Activated T-cell treated with anti-CD3 and anti-CD28 coated beads, Interleukin-2, amount 50 U/mL, for 72 hours (primary cell): ENCODE data around the gene HAX1. TPM values are rescaled to one million over a fixed set of nuclear protein-coding genes. Genes with fewer than 3 reads are reported as not detected.
A peak's percentile ranks its signal among the peaks of the same experiment; 100 is the strongest.
"Not testable (repeated sequence)": the region's sequence is repeated elsewhere in the genome, so short reads cannot be mapped to it uniquely, and the experiment has no call there.

ENCODE experiments used
- ATAC-seq, 2 donors: fragments of 150-1000 bp; cut with Tn5 transposase; replicated peaks in 1 of 2; 2 replicates each; pipeline ENCODE4 v1.10.0; 2021; ENCODE audit warnings: moderate library complexity in 2 of 2, mild to moderate bottlenecking in 1 of 2
- DNase-seq, 2 donors: peaks; one replicate each; pipeline ENCODE4 v3.0.0; 2021 to 2022; ENCODE audit warnings: mixed read lengths in 1 of 2
- H3K27ac Mint-ChIP-seq: one replicate; pipeline ENCODE4 v1.8.0; 2022; ENCODE audit warnings: mild to moderate bottlenecking, moderate library complexity, mixed read lengths
- H3K27me3 Mint-ChIP-seq: one replicate; pipeline ENCODE4 v1.8.0; 2022; ENCODE audit warnings: low read depth, mixed read lengths
- H3K36me3 Mint-ChIP-seq, 2 donors: one replicate each; pipeline ENCODE4 v1.8.0; 2022; ENCODE audit warnings: mixed read lengths in 2 of 2, mild to moderate bottlenecking in 1 of 2; ENCODE audit not compliant: insufficient read depth in 2 of 2
- H3K4me1 Mint-ChIP-seq: one replicate; pipeline ENCODE4 v1.8.0; 2022; ENCODE audit warnings: low read depth, mixed read lengths
- H3K4me3 Mint-ChIP-seq, 2 donors: one replicate each; pipeline ENCODE4 v1.8.0; 2022; ENCODE audit warnings: mild to moderate bottlenecking in 2 of 2, mixed read lengths in 2 of 2, moderate library complexity in 2 of 2
- H3K9me3 Mint-ChIP-seq, 2 donors: one replicate each; pipeline ENCODE4 v1.8.0; 2022; ENCODE audit warnings: mixed read lengths in 2 of 2
- total RNA-seq, 2 donors: library from RNA; stranded (reverse); gene quantifications; one replicate each; pipeline ENCODE4 v1.2.3, GENCODE V29; 2022

Gene HAX1
- total RNA-seq, 2 donors from 2014 or later = 306 to 310 TPM

DNA sequence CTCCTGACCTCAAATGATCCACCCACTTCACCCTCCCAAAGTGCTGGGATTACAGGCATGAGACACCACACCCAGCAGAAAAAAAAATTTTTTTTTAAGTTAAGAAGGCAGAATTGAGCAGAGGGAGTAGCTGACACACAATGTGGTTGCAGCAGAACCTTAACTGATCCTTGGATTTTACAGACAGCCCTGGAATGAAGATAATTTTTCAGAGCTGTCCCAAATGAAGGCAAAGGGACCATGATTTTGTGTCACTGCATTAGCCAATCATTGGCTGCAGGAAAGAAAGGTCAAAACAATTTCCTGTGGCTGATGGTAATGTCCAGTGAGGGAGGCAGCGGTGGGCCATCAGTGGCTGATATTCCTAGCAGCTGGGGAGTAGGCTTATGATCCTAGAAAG, 29.2 kb downstream of the HAX1 start:
- Mint-ChIP-seq H3K27ac (no peak overlapping the region), H3K9me3 (peaks cover 0 to 2% of the 10 kb centered on the region in 2 donors), H3K36me3 (no peaks in the 10 kb centered on the region), H3K4me3 (no peak overlapping the region), H3K4me1 (peaks cover 15% of the 10 kb centered on the region), H3K27me3 (no peaks in the 10 kb centered on the region)
- ATAC-seq (no peak), DNase-seq (no peak)

DNA sequence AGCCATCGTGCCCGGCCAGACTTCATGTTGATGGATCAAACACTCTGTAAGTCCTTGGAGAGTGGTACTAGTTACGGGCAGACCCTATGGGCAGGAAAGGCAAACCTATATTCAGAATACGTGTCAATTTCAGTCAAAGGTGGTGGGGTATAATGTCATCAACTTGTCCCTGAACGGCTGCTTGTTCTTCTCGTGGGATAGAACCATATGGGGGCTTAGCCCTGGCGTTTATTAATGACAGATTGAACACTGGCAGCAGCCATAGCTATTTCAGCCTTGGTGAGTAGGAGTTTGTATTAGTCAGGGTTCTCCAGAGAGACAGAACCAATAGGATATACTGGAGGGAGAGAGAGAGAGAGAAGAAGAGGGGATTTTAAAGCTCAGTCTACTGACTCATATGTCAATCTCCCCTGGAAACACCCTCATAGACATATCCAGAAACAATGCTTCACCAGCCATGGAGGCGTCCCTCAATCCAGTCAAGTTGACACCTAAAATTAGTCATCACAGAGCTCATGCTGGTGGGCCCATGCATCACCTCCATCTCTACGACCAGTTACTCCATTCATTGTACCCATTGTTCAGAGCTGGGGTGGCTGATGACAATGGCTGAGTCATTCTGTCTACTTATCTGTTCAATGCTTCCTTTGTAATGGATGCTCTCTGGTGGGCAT, 32.4 kb downstream of the HAX1 start:
- DNase-seq (peak; percentile 75 to 78), ATAC-seq (peak; percentile 95 to 96)
- Mint-ChIP-seq H3K9me3 (no peaks in the 10 kb centered on the region), H3K4me1 (peaks cover 30% of the 10 kb centered on the region), H3K27ac (peak overlapping the region; percentile 26), H3K27me3 (no peaks in the 10 kb centered on the region), H3K4me3 (peak overlapping the region in 1 of 2 donors; percentile 9), H3K36me3 (no peaks in the 10 kb centered on the region)

DNA sequence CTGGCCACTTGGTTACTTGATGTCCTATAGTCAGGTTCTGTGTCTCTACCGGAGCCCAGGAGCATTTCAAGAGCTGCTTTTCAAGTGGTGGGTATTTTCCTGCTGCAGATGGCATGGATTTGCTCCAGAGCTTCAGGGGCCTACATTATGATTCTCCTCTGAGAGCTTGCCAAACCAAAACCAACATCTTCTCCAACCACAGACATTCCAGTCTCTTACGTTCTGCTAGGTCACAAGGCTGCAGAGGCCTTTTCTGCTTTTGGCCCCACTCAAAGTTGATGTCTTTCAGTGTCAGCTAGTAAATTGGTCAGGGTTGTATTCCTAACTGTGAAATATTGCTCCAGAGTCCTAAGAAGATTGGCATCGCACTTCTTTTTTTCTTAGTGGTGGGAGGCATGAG, 33.7 kb downstream of the HAX1 start:
- peaks cover 30% of the 10 kb centered on the region for H3K4me1 Mint-ChIP-seq
- H3K36me3 Mint-ChIP-seq = no peaks in the 10 kb centered on the region
- no peak overlapping the region for H3K27ac Mint-ChIP-seq
- no peak for DNase-seq
- no peak for ATAC-seq
- H3K9me3 Mint-ChIP-seq = no peaks in the 10 kb centered on the region
- H3K27me3 Mint-ChIP-seq = no peaks in the 10 kb centered on the region
- no peak overlapping the region for H3K4me3 Mint-ChIP-seq

DNA sequence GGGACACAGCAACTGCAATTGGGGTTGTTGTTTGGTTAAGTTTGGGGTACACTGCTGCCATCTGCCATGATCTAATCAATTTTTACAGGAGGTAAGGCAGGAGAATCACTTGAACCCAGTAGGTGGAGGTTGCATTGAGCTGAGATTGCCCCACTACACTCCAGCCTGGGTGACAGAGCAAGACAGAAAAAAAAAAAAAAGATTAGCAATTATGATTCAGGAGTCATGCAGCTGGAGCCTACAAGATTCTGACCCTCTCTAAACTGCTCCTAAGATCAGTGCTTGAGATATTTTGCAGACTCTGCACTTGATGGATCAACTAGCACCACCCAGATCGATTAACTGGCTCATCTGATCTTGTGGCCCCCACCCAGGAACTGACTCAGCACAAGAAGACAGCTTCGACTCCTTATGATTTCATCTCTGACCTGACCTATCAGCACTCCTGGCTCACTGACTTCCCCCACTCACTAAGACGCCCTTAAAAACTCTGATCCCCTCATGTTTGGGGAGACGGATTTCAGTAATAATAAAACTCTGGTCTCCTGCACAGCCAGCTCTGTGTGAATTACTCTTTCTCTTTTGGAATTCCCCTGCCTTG, 35.3 kb downstream of the HAX1 start:
- H3K27me3 Mint-ChIP-seq, H3K9me3 Mint-ChIP-seq, H3K36me3 Mint-ChIP-seq: not testable (repeated sequence)
- H3K4me3 Mint-ChIP-seq = peak overlapping the region in 1 of 2 donors; percentile 54
- DNase-seq (peak; percentile 7 to 28), ATAC-seq (peak; percentile 17 to 23)
- H3K27ac Mint-ChIP-seq = peak overlapping the region; percentile 1
- peaks cover 30% of the 10 kb centered on the region for H3K4me1 Mint-ChIP-seq

DNA sequence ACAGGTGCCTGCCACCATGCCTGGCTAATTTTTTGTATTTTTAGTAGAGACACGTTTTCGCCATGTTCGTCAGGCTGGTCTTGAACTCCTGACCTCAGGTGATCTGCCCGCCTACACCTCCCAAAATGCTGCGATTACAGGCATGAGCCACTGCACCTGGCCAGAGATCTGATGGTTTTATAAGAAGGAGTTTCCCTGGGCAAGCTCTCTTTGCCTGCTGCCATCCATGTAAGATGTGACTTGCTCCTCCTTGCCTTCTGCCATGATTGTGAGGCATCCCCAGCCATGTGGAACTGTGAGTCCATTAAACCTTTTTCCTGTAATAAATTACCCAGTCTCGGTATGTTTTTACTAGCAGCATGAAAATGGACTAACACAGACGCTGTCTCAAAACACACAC, 36.7 kb downstream of the HAX1 start:
- not testable (repeated sequence) for H3K27ac Mint-ChIP-seq, H3K9me3 Mint-ChIP-seq, H3K36me3 Mint-ChIP-seq, H3K4me3 Mint-ChIP-seq, H3K27me3 Mint-ChIP-seq, DNase-seq, ATAC-seq
- H3K4me1 Mint-ChIP-seq = peaks cover 30% of the 10 kb centered on the region

DNA sequence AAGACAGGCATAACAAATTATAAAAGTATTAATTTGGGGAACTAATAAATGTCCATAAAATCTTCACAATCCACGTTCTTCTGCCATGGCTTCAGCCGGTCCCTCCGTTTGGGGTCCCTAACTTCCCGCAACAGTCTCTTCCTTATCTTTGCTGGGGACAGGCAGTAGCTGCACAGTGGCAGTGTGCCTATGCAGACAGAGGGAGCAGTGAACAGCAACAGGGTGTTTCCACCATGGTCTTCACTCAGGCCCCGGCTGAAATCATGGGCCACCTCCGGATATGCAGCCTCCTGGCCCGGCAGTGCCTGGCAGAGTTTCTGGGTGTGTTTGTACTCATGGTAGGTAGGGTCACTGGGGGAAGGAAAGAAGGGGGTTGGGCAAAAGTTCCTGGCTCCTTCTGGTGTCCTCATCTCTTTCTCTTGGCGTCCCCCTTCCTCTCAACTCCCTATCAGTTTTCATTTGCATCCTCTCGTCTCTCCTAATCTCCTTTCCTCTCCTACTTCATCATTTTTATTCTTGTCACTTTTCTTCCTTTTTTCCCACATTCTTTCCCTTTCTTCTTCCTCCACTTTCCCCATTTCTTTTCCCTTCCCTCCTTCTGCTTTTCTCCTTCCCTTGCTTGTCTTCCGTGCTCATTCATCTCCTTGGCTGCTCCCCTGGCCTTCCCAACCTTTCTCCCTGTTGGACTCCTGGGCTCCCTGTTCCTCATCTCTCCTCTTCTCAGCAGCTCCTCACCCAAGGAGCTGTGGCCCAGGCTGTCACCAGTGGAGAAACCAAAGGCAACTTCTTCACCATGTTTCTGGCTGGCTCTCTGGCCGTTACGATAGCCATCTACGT, 40.0 kb downstream of the HAX1 start:
- H3K9me3 Mint-ChIP-seq, H3K27ac Mint-ChIP-seq, H3K27me3 Mint-ChIP-seq, DNase-seq, ATAC-seq, H3K36me3 Mint-ChIP-seq, H3K4me3 Mint-ChIP-seq: not testable (repeated sequence)
- H3K4me1 Mint-ChIP-seq = peaks cover 13% of the 10 kb centered on the region

DNA sequence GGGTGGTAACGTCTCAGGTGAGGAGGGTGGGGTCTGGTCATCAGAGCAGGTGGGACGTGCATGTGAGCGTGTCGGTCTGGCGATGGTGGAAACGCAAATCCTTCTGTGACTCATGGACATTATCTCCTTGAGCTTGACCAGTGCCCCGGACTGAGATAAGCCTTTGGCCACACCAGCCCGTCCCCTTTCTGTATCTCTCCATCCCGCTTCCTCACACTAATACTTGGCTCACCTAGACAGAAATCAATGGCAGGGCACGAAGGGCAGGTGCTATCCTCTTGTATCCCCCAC, 40.6 kb downstream of the HAX1 start:
- Mint-ChIP-seq H3K4me3 (no peak overlapping the region), H3K36me3 (peaks cover 2 to 7% of the 10 kb centered on the region in 2 donors), H3K27ac (no peak overlapping the region), H3K4me1 (peaks cover 7% of the 10 kb centered on the region), H3K9me3 (peaks cover 4 to 7% of the 10 kb centered on the region in 2 donors), H3K27me3 (no peaks in the 10 kb centered on the region)
- no peak for ATAC-seq
- no peak for DNase-seq

DNA sequence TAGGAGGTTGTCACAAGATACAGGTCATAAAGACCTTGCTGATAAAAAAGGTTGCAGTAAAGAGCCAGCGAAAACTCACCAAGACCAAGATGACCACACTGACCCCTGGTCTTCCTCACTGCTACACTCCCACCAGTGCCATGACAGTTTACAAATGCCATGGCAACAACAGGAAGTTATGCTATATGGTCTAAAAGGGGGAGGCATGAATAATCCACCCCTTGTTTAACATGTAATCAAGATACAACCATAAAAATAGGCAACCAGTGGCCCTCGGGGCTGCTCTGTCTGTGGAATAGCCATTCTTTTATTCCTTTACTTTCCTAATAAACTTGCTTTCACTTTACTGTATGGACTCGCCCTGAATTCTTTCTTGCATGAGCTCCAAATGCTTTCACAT, 41.8 kb downstream of the HAX1 start:
- H3K27me3 Mint-ChIP-seq, DNase-seq, H3K4me3 Mint-ChIP-seq, ATAC-seq, H3K36me3 Mint-ChIP-seq, H3K27ac Mint-ChIP-seq, H3K4me1 Mint-ChIP-seq: not testable (repeated sequence)
- peaks cover 4 to 10% of the 10 kb centered on the region in 2 donors for H3K9me3 Mint-ChIP-seq

DNA sequence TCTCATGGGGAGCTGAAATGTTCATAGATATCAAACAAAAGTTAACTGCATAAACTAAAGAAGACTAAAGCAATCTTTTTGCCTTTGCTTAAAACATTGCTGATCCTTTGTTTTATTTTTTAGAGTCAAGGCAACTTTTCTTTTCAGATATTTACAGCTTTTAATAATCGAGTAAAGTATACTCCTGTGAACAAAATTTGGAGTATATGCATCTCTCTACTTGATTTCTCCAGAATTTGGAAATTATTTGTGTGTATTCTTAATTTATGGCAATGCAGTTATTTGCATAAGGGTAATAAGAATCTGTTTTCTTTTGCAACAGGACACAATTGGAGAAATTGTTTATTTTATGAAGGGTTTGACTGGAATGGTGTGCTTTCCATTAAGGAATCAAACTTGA, 44.3 kb downstream of the HAX1 start:
- no peak overlapping the region for H3K27ac Mint-ChIP-seq
- no peaks in the 10 kb centered on the region for H3K27me3 Mint-ChIP-seq
- H3K36me3 Mint-ChIP-seq = peaks cover 4 to 8% of the 10 kb centered on the region in 2 donors
- DNase-seq = no peak
- H3K9me3 Mint-ChIP-seq = peaks cover 4 to 10% of the 10 kb centered on the region in 2 donors
- H3K4me3 Mint-ChIP-seq = no peak overlapping the region
- H3K4me1 Mint-ChIP-seq = no peaks in the 10 kb centered on the region
- ATAC-seq = no peak

DNA sequence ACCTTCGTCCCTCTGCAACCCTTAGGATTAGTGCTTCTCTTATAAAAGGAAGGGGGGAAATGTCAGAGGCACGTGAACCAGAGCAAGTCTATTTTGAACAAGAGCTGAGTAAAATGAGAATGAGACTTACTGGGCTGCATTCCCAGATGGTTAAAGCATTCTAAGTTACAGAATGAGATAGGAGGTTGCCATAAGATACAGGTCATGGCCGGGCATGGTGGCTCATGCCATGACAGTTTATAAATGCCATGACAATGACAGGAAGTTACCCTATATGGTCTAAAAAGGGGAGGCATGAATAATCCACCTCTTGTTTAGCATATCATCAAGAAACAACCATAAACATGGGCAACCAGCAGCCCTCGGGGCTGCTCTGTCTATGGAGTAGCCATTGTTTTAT, 46.0 kb downstream of the HAX1 start:
- H3K4me1 Mint-ChIP-seq = no peaks in the 10 kb centered on the region
- no peak overlapping the region for H3K4me3 Mint-ChIP-seq
- ATAC-seq (no peak), DNase-seq (no peak)
- H3K36me3 Mint-ChIP-seq = peaks cover 4 to 8% of the 10 kb centered on the region in 2 donors
- no peaks in the 10 kb centered on the region for H3K27me3 Mint-ChIP-seq
- H3K27ac Mint-ChIP-seq = no peak overlapping the region
- peaks cover 4 to 10% of the 10 kb centered on the region in 2 donors for H3K9me3 Mint-ChIP-seq

DNA sequence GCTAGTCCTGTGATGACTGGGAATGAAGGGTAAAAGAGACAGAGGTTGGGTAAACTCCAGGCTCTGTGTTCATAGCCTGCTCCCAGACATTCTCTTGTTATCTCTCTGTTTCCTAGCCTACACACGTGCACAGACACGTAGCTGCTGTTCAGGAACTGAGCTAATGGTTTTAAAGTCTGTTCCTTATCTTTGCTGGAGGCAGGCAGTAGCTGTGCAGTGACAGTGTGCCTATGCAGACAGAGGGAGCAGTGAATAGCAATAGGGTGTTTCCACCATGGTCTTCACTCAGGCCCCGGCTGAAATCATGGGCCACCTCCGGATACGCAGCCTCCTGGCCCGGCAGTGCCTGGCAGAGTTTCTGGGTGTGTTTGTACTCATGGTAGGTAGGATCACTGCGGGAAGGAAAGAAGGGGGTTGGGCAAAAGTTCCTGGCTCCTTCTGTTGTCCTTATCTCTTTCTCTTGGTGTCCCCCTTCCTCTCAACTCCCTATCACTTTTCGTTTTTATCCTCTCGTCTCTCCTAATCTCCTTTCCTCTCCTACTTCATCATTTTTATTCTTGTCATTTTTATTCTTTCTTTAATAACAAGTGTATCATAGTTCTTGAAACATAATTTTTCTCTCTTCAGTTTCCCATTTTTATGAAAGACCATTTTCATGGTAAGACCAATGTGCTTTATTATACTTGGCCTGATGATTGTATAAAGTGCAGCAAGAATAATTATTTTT, 48.6 kb downstream of the HAX1 start, which contains the start of gene AQP10:
AQP10 (plus strand) TSS at position 212 of the 727 bp plus-strand sequence; CDS start at position 275, 63 bp downstream.
- no peaks in the 10 kb centered on the region for H3K27me3 Mint-ChIP-seq
- no peak for DNase-seq
- peaks cover 4 to 10% of the 10 kb centered on the region in 2 donors for H3K9me3 Mint-ChIP-seq
- peaks cover 10% of the 10 kb centered on the region for H3K4me1 Mint-ChIP-seq
- no peak within 1 kb of the TSS for H3K27ac Mint-ChIP-seq
- H3K4me3 Mint-ChIP-seq = no peak within 1 kb of the TSS
- peaks cover 4 to 8% of the 10 kb centered on the region in 2 donors for H3K36me3 Mint-ChIP-seq
- no peak for ATAC-seq

DNA sequence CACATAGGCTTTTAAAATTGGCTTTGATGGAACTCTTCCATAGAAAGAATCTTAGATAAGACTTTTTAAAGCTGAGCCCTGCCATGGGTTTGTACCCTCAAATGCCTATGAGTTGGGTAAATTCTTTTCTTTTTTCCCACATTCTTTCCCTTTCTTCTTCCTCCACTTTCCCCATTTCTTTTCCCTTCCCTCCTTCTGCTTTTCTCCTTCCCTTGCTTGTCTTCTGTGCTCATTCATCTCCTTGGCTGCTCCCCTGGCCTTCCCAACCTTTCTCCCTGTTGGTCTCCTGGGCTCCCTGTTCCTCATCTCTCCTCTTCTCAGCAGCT, 49.1 kb downstream of the HAX1 start:
- ATAC-seq, DNase-seq, H3K4me3 Mint-ChIP-seq, H3K27ac Mint-ChIP-seq, H3K27me3 Mint-ChIP-seq, H3K36me3 Mint-ChIP-seq, H3K9me3 Mint-ChIP-seq: not testable (repeated sequence)
- peaks cover 15% of the 10 kb centered on the region for H3K4me1 Mint-ChIP-seq

DNA sequence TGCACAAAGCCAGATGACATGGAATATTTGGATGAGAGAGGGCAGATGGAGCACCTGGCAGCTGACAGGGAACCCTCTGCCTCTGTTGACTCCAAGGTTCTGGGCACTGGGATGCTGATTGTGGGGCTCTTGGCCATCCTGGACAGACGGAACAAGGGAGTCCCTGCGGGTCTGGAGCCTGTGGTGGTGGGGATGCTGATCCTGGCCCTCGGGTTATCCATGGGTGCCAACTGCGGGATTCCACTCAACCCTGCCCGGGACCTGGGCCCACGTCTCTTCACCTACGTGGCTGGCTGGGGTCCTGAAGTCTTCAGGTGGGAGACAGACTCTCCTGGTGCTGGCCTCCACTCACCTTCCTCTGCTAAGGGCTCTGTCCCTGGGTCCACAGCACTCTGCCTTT, 51.1 kb downstream of the HAX1 start:
- Mint-ChIP-seq H3K27me3 (no peaks in the 10 kb centered on the region), H3K27ac (no peak overlapping the region), H3K4me1 (peaks cover 34% of the 10 kb centered on the region), H3K4me3 (no peak overlapping the region), H3K9me3 (no peaks in the 10 kb centered on the region), H3K36me3 (no peaks in the 10 kb centered on the region)
- ATAC-seq (no peak), DNase-seq (no peak)
